DND-41 (cell line): ENCODE data around the gene ERO1A.

ENCODE experiments used
- CTCF ChIP-seq: IDR thresholded peaks from 2 replicates; pipeline ENCODE4 v1.5.1; 2012; ENCODE audit warnings: borderline replicate concordance, low read length, moderate library complexity, mild to moderate bottlenecking; ENCODE audit not compliant: poor library complexity, severe bottlenecking; ENCODE audit errors: extremely low read depth
- EZH2 ChIP-seq: IDR thresholded peaks from 3 replicates; pipeline ENCODE4 v1.6.1; 2012; ENCODE audit warnings: borderline replicate concordance, low read depth, mild to moderate bottlenecking, moderate library complexity, low read length, inconsistent platforms; ENCODE audit not compliant: severe bottlenecking

GRCh38 chr14:52607061-52607460 is 88.3 kb downstream of the ERO1A start:
- TF ChIP-seq CTCF, result no peak
- no peak for TF ChIP-seq EZH2
